Kidney epithelial cell (primary cell): ENCODE measurements around the gene FAM24B. TPM values are rescaled to one million over a fixed set of nuclear protein-coding genes. Genes with fewer than 3 reads are reported as not detected.

Experiments
- DNase-seq: peaks from one replicate; pipeline ENCODE4 v3.0.0-alpha.2; 2010; ENCODE audit warnings: low read depth
- H3K27me3 ChIP-seq: 2 replicates; pipeline ENCODE4 v1.6.0; 2011; ENCODE audit warnings: low read length; ENCODE audit not compliant: control insufficient read depth, insufficient read depth
- H3K36me3 ChIP-seq: 2 replicates; pipeline ENCODE4 v1.5.1; 2011; ENCODE audit warnings: low read length; ENCODE audit not compliant: control insufficient read depth, insufficient read depth
- H3K4me3 ChIP-seq: 2 replicates; pipeline ENCODE4 v1.5.1; 2011; ENCODE audit warnings: low read depth, mild to moderate bottlenecking, control low read depth, low read length
- CTCF ChIP-seq: IDR thresholded peaks from 2 replicates; pipeline ENCODE4 v1.5.1; 2011; ENCODE audit warnings: mild to moderate bottlenecking, moderate library complexity, low read length, control low read depth, inconsistent platforms; ENCODE audit not compliant: insufficient read depth, poor library complexity, severe bottlenecking
- total RNA-seq: library from RNA; depleted of rRNA; stranded (reverse); fragments of >200 nt; gene quantifications from 2 replicates; pipeline ENCODE4 v1.2.3, GENCODE V29; 2015

FAM24B gene
- total RNA-seq, 1 donor from 2014 or later, result 14.6 TPM

GRCh38 chr10:122847782-122848604, 31.4 kb downstream of the FAM24B start:
- H3K4me3 ChIP-seq, result no peak overlapping the region

GRCh38 chr10:122845783-122846332, 33.5 kb downstream of the FAM24B start, which contains the start of gene CUZD1:
Gene CUZD1, minus strand, starts transcription at chr10:122845857. Its CDS starts 14 bp downstream, at chr10:122845843.
- DNase-seq, result no peak
- no peaks in the 10 kb centered on the region for H3K27me3 ChIP-seq
- no peak within 1 kb of the TSS for H3K4me3 ChIP-seq
- H3K36me3 ChIP-seq, result no peaks in the 10 kb centered on the region
- TF ChIP-seq CTCF, result no peak

More at GRCh38 chr10:122847782-122848604, 31.4 kb downstream of the FAM24B start:
- no peaks in the 10 kb centered on the region for H3K36me3 ChIP-seq
- no peak for TF ChIP-seq CTCF
- no peak for DNase-seq
- H3K27me3 ChIP-seq, result no peaks in the 10 kb centered on the region

GRCh38 chr10:122844146-122844545, 35.2 kb downstream of the FAM24B start:
- no peak for TF ChIP-seq CTCF
- no peak for DNase-seq

GRCh38 chr10:122841569-122841968, 37.8 kb downstream of the FAM24B start:
- no peak for TF ChIP-seq CTCF
- no peaks in the 10 kb centered on the region for H3K36me3 ChIP-seq
- no peaks in the 10 kb centered on the region for H3K27me3 ChIP-seq
- H3K4me3 ChIP-seq, result no peak overlapping the region
- DNase-seq, result no peak

More at GRCh38 chr10:122844146-122844545, 35.2 kb downstream of the FAM24B start:
- H3K4me3 ChIP-seq, result no peak overlapping the region
- H3K36me3 ChIP-seq, result no peaks in the 10 kb centered on the region
- no peaks in the 10 kb centered on the region for H3K27me3 ChIP-seq

- no peak overlapping the region for H3K4me3 ChIP-seq
- no peaks in the 10 kb centered on the region for H3K36me3 ChIP-seq
- H3K27me3 ChIP-seq, result no peaks in the 10 kb centered on the region
- DNase-seq, result no peak
- TF ChIP-seq CTCF, result no peak
These were observed 39.9 kb downstream of the FAM24B start for GRCh38 chr10:122839505-122839904.
